ENCODE results near the gene SH3TC1. TPM values are rescaled to one million over a fixed set of nuclear protein-coding genes. Genes with fewer than 3 reads are reported as not detected.

Gene SH3TC1
- total and polyA plus RNA-seq, 4 experiments from 2014 or later = 7.9 to 41.3 (median 25.7) TPM

DNA sequence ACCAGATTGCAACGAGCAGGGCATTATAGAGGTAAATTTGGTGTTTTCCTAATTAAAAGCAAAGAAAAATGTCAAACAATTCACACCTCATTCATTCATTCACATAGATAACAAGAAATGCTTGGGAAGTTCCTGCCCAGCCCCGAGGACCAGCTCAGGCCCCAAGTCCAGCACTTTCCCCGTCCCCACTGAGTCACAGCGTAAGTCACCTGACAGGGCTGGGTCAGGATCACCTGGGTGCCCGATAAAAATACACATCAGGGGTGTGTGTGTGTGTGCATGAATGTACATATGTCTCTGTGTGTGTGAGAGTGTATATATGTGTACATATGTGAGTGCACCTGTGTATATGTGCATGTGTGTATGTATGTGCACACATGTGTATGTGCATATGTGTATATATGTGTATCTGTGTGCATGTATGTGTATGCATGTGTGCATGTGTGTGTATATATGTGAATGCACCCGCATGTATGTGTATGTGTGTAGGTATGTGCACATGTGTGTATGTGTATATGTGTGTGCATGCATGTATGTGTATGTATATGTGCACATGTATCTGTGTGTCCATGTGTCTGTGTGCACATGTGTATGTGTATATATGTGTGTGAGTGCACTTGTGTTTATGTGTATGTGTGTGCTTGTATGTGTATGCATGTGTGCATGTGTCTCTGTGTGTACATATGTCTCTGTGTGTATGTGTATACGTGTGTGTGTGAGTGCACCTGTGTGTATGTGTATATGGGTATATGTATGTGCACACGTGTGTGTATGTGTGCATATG is 18.6 kb upstream of the SH3TC1 start:
- H3K9me3 Mint-ChIP-seq = no peaks in the 10 kb centered on the region
- intact Hi-C loops (cut with micrococcal nuclease) = no loop called here
- ChIA-PET POLR2A (ENCODE audit: partially characterized antibody) (no interaction called here), CTCF (ENCODE audit: partially characterized antibody) (interaction anchor here (4.4 kb wide), 1 partner anchor 222 kb away, joined by 39 read pairs; no protein-coding TSS in a partner anchor)
- H3K27me3 ChIP-seq (ENCODE audit: insufficient read depth, low read length) = no peaks in the 10 kb centered on the region
- H3K36me3 ChIP-seq (ENCODE audit: insufficient read depth, low read length) = no peaks in the 10 kb centered on the region
- H3K4me3 ChIP-seq (ENCODE audit: low read length in 2 of 2) = no peak overlapping the region
- no peaks in the 10 kb centered on the region for H3K36me3 Mint-ChIP-seq
- H3K27me3 Mint-ChIP-seq = peaks cover 0 to 1% of the 10 kb centered on the region in 2 donors
- H3K27ac ChIP-seq (ENCODE audit: low read depth, low read length) = no peak overlapping the region
- no peak overlapping the region for H3K27ac Mint-ChIP-seq
- H3K4me1 Mint-ChIP-seq = peaks cover 0 to 2% (median 0%) of the 10 kb centered on the region in 4 donors
- DNase-seq = no peak
- no peaks in the 10 kb centered on the region for H3K4me1 ChIP-seq (ENCODE audit: insufficient read depth, low read length)
- H3K9me3 ChIP-seq (ENCODE audit: control insufficient read depth in 1 of 2, low read length in 2 of 2) = no peaks in the 10 kb centered on the region
- H3K4me3 Mint-ChIP-seq = no peak overlapping the region

DNA sequence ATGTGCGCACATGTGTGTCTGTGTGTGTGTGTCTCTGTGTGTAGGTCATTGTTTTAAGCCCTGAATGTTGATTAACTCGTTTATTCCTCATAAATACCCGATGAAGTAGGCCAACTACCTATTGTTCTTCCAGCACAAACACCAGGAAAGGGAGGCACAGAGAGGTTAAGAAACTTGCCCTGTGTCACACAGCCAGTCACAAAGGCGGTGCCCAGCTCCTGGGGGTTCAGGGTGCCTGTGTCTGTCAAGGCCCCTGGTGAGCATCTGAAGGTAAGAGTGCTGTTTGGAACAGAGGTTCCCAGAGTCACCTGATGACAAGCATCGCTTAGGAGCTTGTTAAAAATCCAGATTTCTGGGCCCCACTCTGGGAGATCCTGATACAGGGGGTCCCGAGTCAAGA is 18.0 kb upstream of the SH3TC1 start:
- ChIA-PET POLR2A (ENCODE audit: partially characterized antibody) (no interaction called here), CTCF (ENCODE audit: partially characterized antibody) (no interaction called here)
- Mint-ChIP-seq H3K9me3 (no peaks in the 10 kb centered on the region), H3K36me3 (no peaks in the 10 kb centered on the region), H3K4me1 (peaks cover 0 to 2% (median 0%) of the 10 kb centered on the region in 4 donors), H3K4me3 (no peak overlapping the region), H3K27ac (no peak overlapping the region), H3K27me3 (peaks cover 0 to 1% of the 10 kb centered on the region in 2 donors)
- H3K9me3 ChIP-seq (ENCODE audit: control insufficient read depth in 1 of 2, low read length in 2 of 2) = no peaks in the 10 kb centered on the region
- H3K27me3 ChIP-seq (ENCODE audit: insufficient read depth, low read length) = no peaks in the 10 kb centered on the region
- H3K4me3 ChIP-seq (ENCODE audit: low read length in 2 of 2) = no peak overlapping the region
- no peaks in the 10 kb centered on the region for H3K36me3 ChIP-seq (ENCODE audit: insufficient read depth, low read length)
- H3K27ac ChIP-seq (ENCODE audit: low read depth, low read length) = no peak overlapping the region
- DNase-seq = no peak
- intact Hi-C loops (cut with micrococcal nuclease) = no loop called here
- no peaks in the 10 kb centered on the region for H3K4me1 ChIP-seq (ENCODE audit: insufficient read depth, low read length)

DNA sequence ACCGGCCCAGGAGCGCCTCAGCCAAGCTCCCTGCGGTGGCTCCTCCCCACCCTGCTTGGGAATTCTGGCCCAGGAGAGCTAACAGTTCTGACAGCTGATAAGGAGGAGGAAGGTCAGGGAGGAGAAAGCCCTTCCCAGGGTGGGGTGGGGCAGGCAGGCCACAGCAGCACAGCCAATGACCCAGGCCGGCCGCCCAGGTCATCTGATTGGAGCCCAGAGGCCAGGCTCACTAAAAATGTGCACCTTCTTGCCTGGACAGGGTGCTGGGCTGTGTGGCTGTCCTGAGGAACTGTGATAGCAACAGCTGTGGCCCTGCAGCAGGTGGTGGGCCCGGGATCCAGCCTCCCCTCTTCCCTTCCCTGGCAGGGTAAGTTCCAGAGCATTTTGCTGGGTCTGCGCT is 17.2 kb upstream of the SH3TC1 start:
- H3K9me3 Mint-ChIP-seq = peaks cover 0 to 2% (median 0%) of the 10 kb centered on the region in 8 donors
- Histone ChIP-seq H3K27ac (ENCODE audit: low read depth, low read length) (no peak overlapping the region), H3K4me3 (ENCODE audit: low read length in 2 of 2) (no peak overlapping the region), H3K9me3 (ENCODE audit: control insufficient read depth in 1 of 2, low read length in 2 of 2) (no peaks in the 10 kb centered on the region), H3K36me3 (ENCODE audit: insufficient read depth, low read length) (no peaks in the 10 kb centered on the region), H3K4me1 (ENCODE audit: insufficient read depth, low read length) (no peaks in the 10 kb centered on the region), H3K27me3 (ENCODE audit: insufficient read depth, low read length) (no peaks in the 10 kb centered on the region)
- DNase-seq = no peak
- peaks cover under 1% of the 10 kb centered on the region in 2 donors for H3K27me3 Mint-ChIP-seq
- no peak overlapping the region for H3K27ac Mint-ChIP-seq
- no peaks in the 10 kb centered on the region for H3K36me3 Mint-ChIP-seq
- ChIA-PET POLR2A (ENCODE audit: partially characterized antibody) (no interaction called here), CTCF (ENCODE audit: partially characterized antibody) (no interaction called here)
- H3K4me1 Mint-ChIP-seq = peaks cover 0 to 1% (median 0%) of the 10 kb centered on the region in 4 donors
- intact Hi-C loops (cut with micrococcal nuclease) = no loop called here
- no peak overlapping the region for H3K4me3 Mint-ChIP-seq

DNA sequence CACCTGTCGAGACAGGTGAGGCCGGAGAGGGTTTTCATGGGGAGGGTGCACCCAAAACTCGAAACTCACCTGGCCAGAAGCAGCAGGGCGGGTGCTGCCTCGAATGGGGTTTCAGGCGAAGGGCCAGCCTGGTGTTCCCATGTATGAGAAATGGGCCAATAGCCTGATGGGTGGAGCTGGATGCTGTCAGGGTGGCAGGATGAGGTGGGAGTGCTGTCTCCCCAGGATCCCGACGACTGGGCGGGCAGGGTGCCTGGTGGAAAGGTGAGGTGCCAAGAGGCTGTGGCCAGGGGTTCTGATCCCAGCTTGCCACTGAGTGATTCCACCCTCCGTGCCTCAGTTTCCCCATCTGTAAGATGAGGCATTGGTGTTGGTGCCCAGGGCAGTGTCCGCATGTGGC is 16.8 kb upstream of the SH3TC1 start:
- Histone ChIP-seq H3K4me1 (ENCODE audit: insufficient read depth, low read length) (no peaks in the 10 kb centered on the region), H3K9me3 (ENCODE audit: control insufficient read depth in 1 of 2, low read length in 2 of 2) (no peaks in the 10 kb centered on the region), H3K27me3 (ENCODE audit: insufficient read depth, low read length) (no peaks in the 10 kb centered on the region), H3K36me3 (ENCODE audit: insufficient read depth, low read length) (no peaks in the 10 kb centered on the region), H3K27ac (ENCODE audit: low read depth, low read length) (no peak overlapping the region), H3K4me3 (ENCODE audit: low read length in 2 of 2) (no peak overlapping the region)
- Mint-ChIP-seq H3K27ac (no peak overlapping the region), H3K4me3 (no peak overlapping the region), H3K4me1 (no peaks in the 10 kb centered on the region), H3K27me3 (peaks cover 0 to 2% of the 10 kb centered on the region in 2 donors), H3K36me3 (no peaks in the 10 kb centered on the region), H3K9me3 (peaks cover 0 to 2% (median 0%) of the 10 kb centered on the region in 8 donors)
- ChIA-PET POLR2A (ENCODE audit: partially characterized antibody) (no interaction called here), CTCF (ENCODE audit: partially characterized antibody) (no interaction called here)
- intact Hi-C loops (cut with micrococcal nuclease) = no loop called here
- no peak for DNase-seq

DNA sequence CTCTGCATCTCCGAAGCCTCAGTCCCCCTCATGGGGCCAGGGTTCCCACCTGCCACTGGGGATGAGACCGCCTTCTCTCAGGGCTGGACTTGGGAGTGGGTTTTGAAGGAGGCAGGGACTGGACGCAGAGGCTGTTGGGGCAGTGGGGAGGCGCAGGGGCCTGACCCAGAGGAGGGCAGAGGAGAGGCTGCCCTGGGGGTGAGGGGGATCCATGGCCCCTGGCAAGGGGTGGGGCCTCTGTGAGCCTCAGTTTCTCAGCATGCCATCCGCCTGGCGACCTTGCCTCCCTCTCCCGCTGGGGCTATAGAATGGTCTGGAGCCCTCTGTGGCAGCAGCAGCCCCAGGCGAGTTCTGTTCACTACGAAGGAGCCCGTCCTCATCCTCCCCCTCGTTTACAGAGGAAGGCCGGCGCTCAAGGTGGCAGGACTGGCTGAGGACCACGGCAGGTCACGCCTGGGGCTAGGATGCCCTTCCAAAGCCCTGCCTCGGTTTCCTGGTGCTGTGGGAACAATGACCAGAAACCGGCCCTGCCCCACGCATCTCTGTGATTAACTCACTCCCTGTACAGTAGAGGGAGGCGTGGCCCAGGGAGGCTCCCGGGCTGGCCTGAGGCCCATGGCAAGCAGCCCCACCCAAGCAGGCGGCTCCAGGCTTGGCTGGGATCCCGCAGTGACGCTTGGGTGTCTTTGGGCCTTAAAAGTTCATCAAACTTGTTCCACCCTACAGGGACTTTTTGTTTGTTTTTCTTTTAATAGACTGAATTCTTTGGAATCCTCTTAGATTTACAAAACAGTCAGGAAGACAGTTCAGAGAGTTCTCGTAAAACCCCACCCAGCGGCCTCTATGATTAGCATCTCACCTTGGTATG is 16.0 kb upstream of the SH3TC1 start:
- H3K4me1 ChIP-seq (ENCODE audit: insufficient read depth, low read length) = no peaks in the 10 kb centered on the region
- DNase-seq = no peak
- Mint-ChIP-seq H3K4me3 (no peak overlapping the region), H3K27ac (no peak overlapping the region), H3K4me1 (no peaks in the 10 kb centered on the region), H3K27me3 (peaks cover 0 to 2% of the 10 kb centered on the region in 2 donors), H3K36me3 (no peaks in the 10 kb centered on the region), H3K9me3 (peaks cover 0 to 2% (median 0%) of the 10 kb centered on the region in 8 donors)
- POLR2A ChIA-PET (ENCODE audit: partially characterized antibody) = no interaction called here
- H3K4me3 ChIP-seq (ENCODE audit: low read length in 2 of 2) = no peak overlapping the region
- H3K9me3 ChIP-seq (ENCODE audit: control insufficient read depth in 1 of 2, low read length in 2 of 2) = no peaks in the 10 kb centered on the region
- intact Hi-C loops (cut with micrococcal nuclease) = no loop called here
- CTCF ChIA-PET (ENCODE audit: partially characterized antibody) = no interaction called here
- no peaks in the 10 kb centered on the region for H3K27me3 ChIP-seq (ENCODE audit: insufficient read depth, low read length)
- no peak overlapping the region for H3K27ac ChIP-seq (ENCODE audit: low read depth, low read length)
- no peaks in the 10 kb centered on the region for H3K36me3 ChIP-seq (ENCODE audit: insufficient read depth, low read length)

DNA sequence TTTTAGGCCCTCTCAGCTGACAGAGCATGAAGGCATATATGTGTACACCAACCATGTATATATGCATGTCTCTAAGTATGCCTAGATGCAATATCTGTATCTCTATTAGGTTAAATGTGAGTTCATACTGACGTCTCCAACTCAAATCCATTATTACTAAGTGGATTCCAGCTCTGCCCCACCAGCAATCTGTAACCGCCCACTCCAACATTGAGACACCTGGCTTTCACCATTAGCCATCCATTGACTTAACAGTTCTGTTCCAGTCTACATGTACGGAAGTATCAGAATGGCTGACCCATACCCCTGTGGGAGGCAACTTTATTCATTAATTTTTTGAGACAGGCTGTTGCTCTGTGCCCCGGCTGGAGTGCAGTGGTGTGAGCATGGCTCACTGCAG is 15.0 kb upstream of the SH3TC1 start:
- H3K36me3 Mint-ChIP-seq = no peaks in the 10 kb centered on the region
- ChIA-PET POLR2A (ENCODE audit: partially characterized antibody) (interaction anchor here (0.6 kb wide), 1 partner anchor 316 kb away, joined by 3 read pairs; no protein-coding TSS in a partner anchor), CTCF (ENCODE audit: partially characterized antibody) (no interaction called here)
- no peak for DNase-seq
- Histone ChIP-seq H3K9me3 (ENCODE audit: control insufficient read depth in 1 of 2, low read length in 2 of 2) (no peaks in the 10 kb centered on the region), H3K4me3 (ENCODE audit: low read length in 2 of 2) (no peak overlapping the region), H3K4me1 (ENCODE audit: insufficient read depth, low read length) (no peaks in the 10 kb centered on the region), H3K27me3 (ENCODE audit: insufficient read depth, low read length) (no peaks in the 10 kb centered on the region), H3K27ac (ENCODE audit: low read depth, low read length) (no peak overlapping the region), H3K36me3 (ENCODE audit: insufficient read depth, low read length) (no peaks in the 10 kb centered on the region)
- intact Hi-C loops (cut with micrococcal nuclease) = no loop called here
- no peaks in the 10 kb centered on the region for H3K4me1 Mint-ChIP-seq
- no peak overlapping the region for H3K27ac Mint-ChIP-seq
- peaks cover 0 to 2% (median 0%) of the 10 kb centered on the region in 8 donors for H3K9me3 Mint-ChIP-seq
- peaks cover 0 to 2% of the 10 kb centered on the region in 2 donors for H3K27me3 Mint-ChIP-seq
- H3K4me3 Mint-ChIP-seq = no peak overlapping the region

DNA sequence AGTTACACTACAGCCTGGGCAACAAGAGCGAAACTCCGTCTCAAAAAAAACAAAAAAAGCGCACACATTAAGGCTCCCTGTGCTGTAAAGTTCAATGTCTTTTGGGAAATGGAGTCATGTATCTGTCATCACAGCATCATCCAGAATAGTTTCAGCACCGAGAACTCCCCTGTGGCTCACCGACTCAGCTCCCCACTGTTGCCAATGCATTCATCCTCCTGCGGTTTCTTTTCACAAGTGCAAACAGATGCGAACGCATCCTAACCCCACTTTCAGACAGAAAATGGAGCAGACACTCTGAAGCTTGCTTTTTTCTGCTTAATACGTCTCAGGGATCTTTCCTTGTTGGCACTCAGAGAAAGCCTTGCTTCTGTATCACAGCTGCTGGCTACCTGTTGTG is 13.8 kb upstream of the SH3TC1 start:
- Mint-ChIP-seq H3K4me3 (no peak overlapping the region), H3K9me3 (peaks cover 0 to 2% (median 0%) of the 10 kb centered on the region in 8 donors), H3K36me3 (no peaks in the 10 kb centered on the region), H3K27me3 (peaks cover 0 to 2% of the 10 kb centered on the region in 2 donors), H3K27ac (no peak overlapping the region), H3K4me1 (no peaks in the 10 kb centered on the region)
- ChIA-PET POLR2A (ENCODE audit: partially characterized antibody) (no interaction called here), CTCF (ENCODE audit: partially characterized antibody) (no interaction called here)
- H3K36me3 ChIP-seq (ENCODE audit: insufficient read depth, low read length) = no peaks in the 10 kb centered on the region
- DNase-seq = no peak
- H3K4me1 ChIP-seq (ENCODE audit: insufficient read depth, low read length) = no peaks in the 10 kb centered on the region
- no peak overlapping the region for H3K4me3 ChIP-seq (ENCODE audit: low read length in 2 of 2)
- H3K9me3 ChIP-seq (ENCODE audit: control insufficient read depth in 1 of 2, low read length in 2 of 2) = no peaks in the 10 kb centered on the region
- no peaks in the 10 kb centered on the region for H3K27me3 ChIP-seq (ENCODE audit: insufficient read depth, low read length)
- no peak overlapping the region for H3K27ac ChIP-seq (ENCODE audit: low read depth, low read length)
- intact Hi-C loops (cut with micrococcal nuclease) = no loop called here
